COR-L47 (cell line): ENCODE data around the gene HEYL.

Experiments used
- DNase-seq: peaks from one replicate; lab custom pipeline; 2025; lab: John Stamatoyannopoulos, UW

Gene HEYL

GRCh38 chr1:39639305-39640130 lies at the start of gene HEYL:
TSS of gene HEYL (minus strand) at chr1:39639643. CDS start at chr1:39639625, 18 bp downstream.
- peak; percentile 50 for DNase-seq

GRCh38 chr1:39689214-39689613 lies 49.8 kb upstream of the HEYL start:
- no peak for DNase-seq

GRCh38 chr1:39688706-39689105 lies 49.3 kb upstream of the HEYL start:
- DNase-seq = no peak

GRCh38 chr1:39687243-39687642 lies 47.8 kb upstream of the HEYL start:
- DNase-seq = no peak

GRCh38 chr1:39685071-39685470 lies 45.6 kb upstream of the HEYL start:
- no peak for DNase-seq

- DNase-seq = no peak
Measured at GRCh38 chr1:39684313-39684664, 44.8 kb upstream of the HEYL start.

GRCh38 chr1:39683591-39684312 lies 44.3 kb upstream of the HEYL start:
- no peak for DNase-seq

GRCh38 chr1:39681999-39682398 lies 42.6 kb upstream of the HEYL start:
- DNase-seq = no peak

- no peak for DNase-seq
Measured at GRCh38 chr1:39681294-39681693, 41.9 kb upstream of the HEYL start.

- DNase-seq = no peak
Measured at GRCh38 chr1:39680751-39681150, 41.3 kb upstream of the HEYL start.

- no peak for DNase-seq
Measured at GRCh38 chr1:39679821-39680220, 40.4 kb upstream of the HEYL start.

- no peak for DNase-seq
Measured at GRCh38 chr1:39678889-39679288, 39.4 kb upstream of the HEYL start.

- no peak for DNase-seq
Measured at GRCh38 chr1:39677645-39678044, 38.2 kb upstream of the HEYL start.

- DNase-seq = no peak
Measured at GRCh38 chr1:39676948-39677548, 37.6 kb upstream of the HEYL start.

- no peak for DNase-seq
Measured at GRCh38 chr1:39675220-39675619, 35.8 kb upstream of the HEYL start.

- DNase-seq = no peak
Measured at GRCh38 chr1:39673215-39673614, 33.8 kb upstream of the HEYL start.

GRCh38 chr1:39672551-39672947 lies 33.1 kb upstream of the HEYL start:
- no peak for DNase-seq

GRCh38 chr1:39671793-39672550 lies 32.5 kb upstream of the HEYL start, which contains the start of gene NT5C1A:
TSS of gene NT5C1A (minus strand) at chr1:39672107. CDS start at chr1:39672038, 69 bp downstream.
- no peak for DNase-seq

GRCh38 chr1:39671433-39671792 lies 32.0 kb upstream of the HEYL start:
- DNase-seq = no peak

- DNase-seq = no peak
Measured at GRCh38 chr1:39670689-39671088, 31.2 kb upstream of the HEYL start.

GRCh38 chr1:39668894-39669293 lies 29.5 kb upstream of the HEYL start:
- DNase-seq = no peak

- no peak for DNase-seq
Measured at GRCh38 chr1:39668111-39668510, 28.7 kb upstream of the HEYL start.
